Measurements from ENCODE around the gene MRPL51.

MRPL51 gene

DNA sequence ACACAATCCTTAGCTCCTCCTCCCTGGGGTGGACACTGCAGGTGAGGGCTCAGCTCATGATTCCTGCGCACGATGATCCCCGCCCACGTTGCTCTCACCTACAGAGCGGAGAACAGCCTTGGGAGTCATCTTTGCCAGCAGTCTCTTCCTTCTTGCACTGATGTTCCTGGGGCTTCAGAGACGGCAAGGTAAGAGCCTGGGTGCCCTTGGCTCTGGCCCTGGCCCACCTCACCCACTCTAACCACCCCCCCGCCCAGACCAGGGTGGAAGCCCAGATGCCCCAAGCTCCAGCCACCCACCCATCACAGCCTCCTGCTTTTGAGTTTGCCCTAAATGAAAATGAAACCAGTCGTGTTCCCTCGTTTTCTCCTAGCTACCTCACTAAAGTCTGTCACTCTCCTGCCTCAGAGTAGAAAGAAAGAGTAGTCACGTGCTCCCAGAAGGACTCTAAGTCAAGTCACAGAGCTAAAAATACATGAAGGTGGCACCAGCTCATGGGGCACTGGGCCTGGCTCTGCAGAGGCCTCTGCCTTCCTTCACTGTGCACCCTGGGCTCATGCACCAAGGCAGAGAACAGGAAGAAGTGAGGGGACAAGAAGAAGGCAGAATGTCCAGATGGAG is 32.2 kb downstream of the MRPL51 start:
- no peaks in the 10 kb centered on the region for H3K27me3 ChIP-seq (ENCODE audit: insufficient read depth, poor library complexity, severe bottlenecking)
- TF ChIP-seq, protein P1, sequence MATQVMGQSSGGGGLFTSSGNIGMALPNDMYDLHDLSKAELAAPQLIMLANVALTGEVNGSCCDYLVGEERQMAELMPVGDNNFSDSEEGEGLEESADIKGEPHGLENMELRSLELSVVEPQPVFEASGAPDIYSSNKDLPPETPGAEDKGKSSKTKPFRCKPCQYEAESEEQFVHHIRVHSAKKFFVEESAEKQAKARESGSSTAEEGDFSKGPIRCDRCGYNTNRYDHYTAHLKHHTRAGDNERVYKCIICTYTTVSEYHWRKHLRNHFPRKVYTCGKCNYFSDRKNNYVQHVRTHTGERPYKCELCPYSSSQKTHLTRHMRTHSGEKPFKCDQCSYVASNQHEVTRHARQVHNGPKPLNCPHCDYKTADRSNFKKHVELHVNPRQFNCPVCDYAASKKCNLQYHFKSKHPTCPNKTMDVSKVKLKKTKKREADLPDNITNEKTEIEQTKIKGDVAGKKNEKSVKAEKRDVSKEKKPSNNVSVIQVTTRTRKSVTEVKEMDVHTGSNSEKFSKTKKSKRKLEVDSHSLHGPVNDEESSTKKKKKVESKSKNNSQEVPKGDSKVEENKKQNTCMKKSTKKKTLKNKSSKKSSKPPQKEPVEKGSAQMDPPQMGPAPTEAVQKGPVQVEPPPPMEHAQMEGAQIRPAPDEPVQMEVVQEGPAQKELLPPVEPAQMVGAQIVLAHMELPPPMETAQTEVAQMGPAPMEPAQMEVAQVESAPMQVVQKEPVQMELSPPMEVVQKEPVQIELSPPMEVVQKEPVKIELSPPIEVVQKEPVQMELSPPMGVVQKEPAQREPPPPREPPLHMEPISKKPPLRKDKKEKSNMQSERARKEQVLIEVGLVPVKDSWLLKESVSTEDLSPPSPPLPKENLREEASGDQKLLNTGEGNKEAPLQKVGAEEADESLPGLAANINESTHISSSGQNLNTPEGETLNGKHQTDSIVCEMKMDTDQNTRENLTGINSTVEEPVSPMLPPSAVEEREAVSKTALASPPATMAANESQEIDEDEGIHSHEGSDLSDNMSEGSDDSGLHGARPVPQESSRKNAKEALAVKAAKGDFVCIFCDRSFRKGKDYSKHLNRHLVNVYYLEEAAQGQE (IDR thresholded peaks at IDR 0.05; ENCODE audit: insufficient replicate concordance, low read depth), result no peak
- TF ChIP-seq GABPA (IDR thresholded peaks at IDR 0.05; ENCODE audit: low read depth), result no peak
- TF ChIP-seq, protein P2, sequence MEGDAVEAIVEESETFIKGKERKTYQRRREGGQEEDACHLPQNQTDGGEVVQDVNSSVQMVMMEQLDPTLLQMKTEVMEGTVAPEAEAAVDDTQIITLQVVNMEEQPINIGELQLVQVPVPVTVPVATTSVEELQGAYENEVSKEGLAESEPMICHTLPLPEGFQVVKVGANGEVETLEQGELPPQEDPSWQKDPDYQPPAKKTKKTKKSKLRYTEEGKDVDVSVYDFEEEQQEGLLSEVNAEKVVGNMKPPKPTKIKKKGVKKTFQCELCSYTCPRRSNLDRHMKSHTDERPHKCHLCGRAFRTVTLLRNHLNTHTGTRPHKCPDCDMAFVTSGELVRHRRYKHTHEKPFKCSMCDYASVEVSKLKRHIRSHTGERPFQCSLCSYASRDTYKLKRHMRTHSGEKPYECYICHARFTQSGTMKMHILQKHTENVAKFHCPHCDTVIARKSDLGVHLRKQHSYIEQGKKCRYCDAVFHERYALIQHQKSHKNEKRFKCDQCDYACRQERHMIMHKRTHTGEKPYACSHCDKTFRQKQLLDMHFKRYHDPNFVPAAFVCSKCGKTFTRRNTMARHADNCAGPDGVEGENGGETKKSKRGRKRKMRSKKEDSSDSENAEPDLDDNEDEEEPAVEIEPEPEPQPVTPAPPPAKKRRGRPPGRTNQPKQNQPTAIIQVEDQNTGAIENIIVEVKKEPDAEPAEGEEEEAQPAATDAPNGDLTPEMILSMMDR (IDR thresholded peaks at IDR 0.05; ENCODE audit: insufficient read depth, low read length), result no peak
- no peak for TF ChIP-seq SPI1 (IDR thresholded peaks at IDR 0.05; ENCODE audit: borderline replicate concordance, low read depth)
- no peak for TF ChIP-seq POLR2AphosphoS5 (IDR thresholded peaks at IDR 0.05; ENCODE audit: low read depth)
- DNase-seq (ENCODE audit: low read depth in 1 of 2, low spot score in 1 of 2), result no peak
- H3K4me3 ChIP-seq (replicated peaks; ENCODE audit: insufficient read depth, low read length), result no peak overlapping the region
- peak overlapping the region; percentile 87 for H3K27ac ChIP-seq (replicated peaks)

DNA sequence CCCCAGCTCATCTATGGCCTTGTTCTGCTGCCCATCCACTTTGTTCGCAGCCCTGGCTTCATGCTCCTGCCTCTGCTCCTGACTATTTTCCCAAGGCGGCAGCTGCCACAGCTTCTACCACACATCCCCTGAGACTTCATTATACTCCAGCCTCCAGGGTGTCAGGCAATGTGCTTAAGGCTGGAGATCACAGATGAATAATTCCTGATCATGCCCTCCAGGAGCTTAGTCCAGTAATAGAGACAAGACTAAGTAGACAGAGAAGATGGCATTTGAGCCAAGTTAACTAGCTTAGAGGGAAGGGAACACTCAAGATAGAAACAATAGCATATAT is 34.1 kb downstream of the MRPL51 start:
- H3K27ac ChIP-seq (replicated peaks), result peak overlapping the region; percentile 14

DNA sequence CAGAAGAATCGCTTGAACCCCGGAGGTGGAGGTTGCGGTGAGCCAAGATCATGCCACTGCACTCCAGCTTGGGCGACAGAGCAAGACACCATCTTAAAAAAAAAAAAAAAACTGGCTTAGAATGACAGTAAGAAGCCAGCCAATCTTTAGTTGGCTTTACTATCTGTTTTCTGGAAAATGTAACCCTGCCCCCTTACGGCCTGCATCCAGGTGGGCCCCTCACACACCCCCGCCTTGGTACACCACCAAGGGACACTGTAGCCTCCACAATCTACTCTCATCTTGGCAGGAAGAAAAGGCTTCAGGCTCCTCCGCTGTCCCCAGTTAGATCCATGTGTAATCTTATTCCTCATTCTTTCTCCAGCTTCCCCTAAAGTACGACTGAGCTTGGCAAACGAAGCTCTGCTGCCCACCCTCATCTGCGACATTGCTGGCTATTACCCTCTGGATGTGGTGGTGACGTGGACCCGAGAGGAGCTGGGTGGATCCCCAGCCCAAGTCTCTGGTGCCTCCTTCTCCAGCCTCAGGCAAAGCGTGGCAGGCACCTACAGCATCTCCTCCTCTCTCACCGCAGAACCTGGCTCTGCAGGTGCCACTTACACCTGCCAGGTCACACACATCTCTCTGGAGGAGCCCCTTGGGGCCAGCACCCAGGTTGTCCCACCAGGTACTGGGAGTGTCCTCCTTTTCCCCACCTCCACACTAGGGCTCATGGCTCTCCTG is 34.6 kb downstream of the MRPL51 start:
- DNase-seq (ENCODE audit: low read depth in 1 of 2, low spot score in 1 of 2), result no peak
- Histone ChIP-seq H3K27me3 (ENCODE audit: insufficient read depth, poor library complexity, severe bottlenecking) (no peaks in the 10 kb centered on the region), H3K27ac (replicated peaks) (no peak overlapping the region), H3K4me3 (replicated peaks; ENCODE audit: insufficient read depth, low read length) (no peak overlapping the region)
- TF ChIP-seq POLR2AphosphoS5 (IDR thresholded peaks at IDR 0.05; ENCODE audit: low read depth) (no peak), GABPA (IDR thresholded peaks at IDR 0.05; ENCODE audit: low read depth) (no peak), SPI1 (IDR thresholded peaks at IDR 0.05; ENCODE audit: borderline replicate concordance, low read depth) (no peak)
- TF ChIP-seq, protein P1 (IDR thresholded peaks at IDR 0.05; ENCODE audit: insufficient replicate concordance, low read depth), result no peak
- TF ChIP-seq, protein P2 (IDR thresholded peaks at IDR 0.05; ENCODE audit: insufficient read depth, low read length), result no peak

More for the DNA sequence above, 34.1 kb downstream of the MRPL51 start:
- Histone ChIP-seq H3K4me3 (replicated peaks; ENCODE audit: insufficient read depth, low read length) (no peak overlapping the region), H3K27me3 (ENCODE audit: insufficient read depth, poor library complexity, severe bottlenecking) (no peaks in the 10 kb centered on the region)
- TF ChIP-seq POLR2AphosphoS5 (IDR thresholded peaks at IDR 0.05; ENCODE audit: low read depth), result no peak
- TF ChIP-seq GABPA (IDR thresholded peaks at IDR 0.05; ENCODE audit: low read depth), result no peak
- TF ChIP-seq, protein P1 (IDR thresholded peaks at IDR 0.05; ENCODE audit: insufficient replicate concordance, low read depth), result no peak
- TF ChIP-seq, protein P2 (IDR thresholded peaks at IDR 0.05; ENCODE audit: insufficient read depth, low read length), result no peak
- TF ChIP-seq SPI1 (IDR thresholded peaks at IDR 0.05; ENCODE audit: borderline replicate concordance, low read depth), result no peak
- DNase-seq (ENCODE audit: low read depth in 1 of 2, low spot score in 1 of 2), result no peak
